Tibial nerve (tissue), 4 donors: ENCODE measurements around the gene CLEC16A. TPM values are rescaled to one million over a fixed set of nuclear protein-coding genes. Genes with fewer than 3 reads are reported as not detected.

ENCODE experiments used
- DNase-seq, 2 donors: peaks; one replicate each; pipeline ENCODE4 v3.0.0-alpha.2; 2019; ENCODE audit warnings: low spot score in 2 of 2
- H3K27ac ChIP-seq, 4 donors: fragments of 200-600 bp; sonication (generic) in 3 of 4; one replicate each; pipeline ENCODE4 v1.5.1; 2017 to 2019; ENCODE audit warnings: mild to moderate bottlenecking in 1 of 4
- H3K27me3 ChIP-seq, 2 donors: fragments of 200-600 bp; sonication (generic) in 1 of 2; one replicate each; pipeline versions ENCODE4 v1.5.1 to v1.6.0; 2017 to 2019
- H3K36me3 ChIP-seq, 3 donors: fragments of 200-600 bp; sonication (generic); one replicate each; pipeline ENCODE4 v1.5.1; 2018 to 2019
- H3K4me1 ChIP-seq, 4 donors: fragments of 200-600 bp; sonication (generic) in 3 of 4; one replicate each; pipeline ENCODE4 v1.5.1; 2017 to 2019
- H3K4me3 ChIP-seq, 4 donors: fragments of 200-600 bp; sonication (generic) in 3 of 4; one replicate each; pipeline ENCODE4 v1.5.1; 2017 to 2019; ENCODE audit warnings: mild to moderate bottlenecking in 1 of 4, moderate library complexity in 1 of 4
- H3K9me3 ChIP-seq, 4 donors: fragments of 200-600 bp; sonication (generic) in 3 of 4; one replicate each; pipeline ENCODE4 v1.5.1; 2017 to 2019
- EP300 ChIP-seq, 2 donors: sonication (generic); formaldehyde crosslinking; IDR thresholded peaks; one replicate each; pipeline ENCODE4 v1.6.1; 2017; ENCODE audit warnings: antibody characterized with exemption in 2 of 2, mild to moderate bottlenecking in 1 of 2
- POLR2A ChIP-seq, 2 donors: fragments of 450-650 bp; IDR thresholded peaks; one replicate each; pipeline ENCODE4 v1.6.1; 2017; ENCODE audit warnings: antibody characterized with exemption in 2 of 2, mild to moderate bottlenecking in 2 of 2, moderate library complexity in 2 of 2
- WGBS, 2 donors: methylation state at CpG; one replicate each; pipeline ENCODE4 v1.1.5; 2018; 5-methylcytosine and 5-hydroxymethylcytosine counted together
- total RNA-seq, 4 donors: library from RNA; depleted of rRNA; stranded (reverse); fragments of >200 nt; gene quantifications; one replicate each; pipeline ENCODE4 v1.1.0, GENCODE V29; 2016
- TF ChIP-seq, protein P1 (sequence below), 5 experiments: fragments of 200-600 bp in 3 of 5; fragments of 450-650 bp in 2 of 5; sonication (generic) in 3 of 5; IDR thresholded peaks; one replicate each; pipeline ENCODE4 v1.5.1; 2016 to 2019; ENCODE audit warnings: antibody characterized with exemption in 5 of 5, mild to moderate bottlenecking in 3 of 5, moderate library complexity in 2 of 5

The CLEC16A gene
- total RNA-seq, 4 donors from 2014 or later: 37.4 to 70.2 (median 55.2) TPM

DNA sequence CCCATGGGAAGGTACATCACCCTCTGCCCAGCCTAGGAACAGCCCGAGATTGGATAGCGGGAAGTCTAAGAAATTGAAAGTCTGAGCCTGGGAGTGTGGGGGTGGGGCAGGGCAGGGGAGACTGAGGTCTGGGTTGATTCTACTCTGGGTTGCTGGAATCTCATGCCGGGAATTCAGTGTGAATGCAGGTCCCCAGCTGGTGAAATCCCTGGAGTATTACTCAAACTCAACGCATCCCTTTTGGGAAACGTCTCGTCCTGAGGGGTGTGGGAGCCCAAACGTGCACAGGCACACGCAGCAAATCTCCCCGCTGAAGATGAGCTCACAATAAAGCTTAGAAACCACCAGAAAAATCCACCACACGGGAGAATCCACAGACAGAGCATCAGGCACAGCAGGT, 256.2 kb downstream of the CLEC16A start:
- no peaks in the 10 kb centered on the region for H3K27me3 ChIP-seq
- no peak for DNase-seq
- H3K27ac ChIP-seq: no peak overlapping the region
- H3K9me3 ChIP-seq: no peaks in the 10 kb centered on the region
- peaks cover 0 to 9% (median 0%) of the 10 kb centered on the region in 3 donors for H3K36me3 ChIP-seq
- H3K4me3 ChIP-seq: no peak overlapping the region
- WGBS, 2 donors: 73 to 79% methylated on average over 10 of the region's 10 CpGs
- TF ChIP-seq POLR2A (IDR thresholded peaks at IDR 0.05): no peak
- TF ChIP-seq, protein P1, sequence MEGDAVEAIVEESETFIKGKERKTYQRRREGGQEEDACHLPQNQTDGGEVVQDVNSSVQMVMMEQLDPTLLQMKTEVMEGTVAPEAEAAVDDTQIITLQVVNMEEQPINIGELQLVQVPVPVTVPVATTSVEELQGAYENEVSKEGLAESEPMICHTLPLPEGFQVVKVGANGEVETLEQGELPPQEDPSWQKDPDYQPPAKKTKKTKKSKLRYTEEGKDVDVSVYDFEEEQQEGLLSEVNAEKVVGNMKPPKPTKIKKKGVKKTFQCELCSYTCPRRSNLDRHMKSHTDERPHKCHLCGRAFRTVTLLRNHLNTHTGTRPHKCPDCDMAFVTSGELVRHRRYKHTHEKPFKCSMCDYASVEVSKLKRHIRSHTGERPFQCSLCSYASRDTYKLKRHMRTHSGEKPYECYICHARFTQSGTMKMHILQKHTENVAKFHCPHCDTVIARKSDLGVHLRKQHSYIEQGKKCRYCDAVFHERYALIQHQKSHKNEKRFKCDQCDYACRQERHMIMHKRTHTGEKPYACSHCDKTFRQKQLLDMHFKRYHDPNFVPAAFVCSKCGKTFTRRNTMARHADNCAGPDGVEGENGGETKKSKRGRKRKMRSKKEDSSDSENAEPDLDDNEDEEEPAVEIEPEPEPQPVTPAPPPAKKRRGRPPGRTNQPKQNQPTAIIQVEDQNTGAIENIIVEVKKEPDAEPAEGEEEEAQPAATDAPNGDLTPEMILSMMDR (IDR thresholded peaks at IDR 0.05): no peak
- no peak for TF ChIP-seq EP300 (IDR thresholded peaks at IDR 0.05)
- peaks cover 0 to 2% (median 0%) of the 10 kb centered on the region in 4 donors for H3K4me1 ChIP-seq

DNA sequence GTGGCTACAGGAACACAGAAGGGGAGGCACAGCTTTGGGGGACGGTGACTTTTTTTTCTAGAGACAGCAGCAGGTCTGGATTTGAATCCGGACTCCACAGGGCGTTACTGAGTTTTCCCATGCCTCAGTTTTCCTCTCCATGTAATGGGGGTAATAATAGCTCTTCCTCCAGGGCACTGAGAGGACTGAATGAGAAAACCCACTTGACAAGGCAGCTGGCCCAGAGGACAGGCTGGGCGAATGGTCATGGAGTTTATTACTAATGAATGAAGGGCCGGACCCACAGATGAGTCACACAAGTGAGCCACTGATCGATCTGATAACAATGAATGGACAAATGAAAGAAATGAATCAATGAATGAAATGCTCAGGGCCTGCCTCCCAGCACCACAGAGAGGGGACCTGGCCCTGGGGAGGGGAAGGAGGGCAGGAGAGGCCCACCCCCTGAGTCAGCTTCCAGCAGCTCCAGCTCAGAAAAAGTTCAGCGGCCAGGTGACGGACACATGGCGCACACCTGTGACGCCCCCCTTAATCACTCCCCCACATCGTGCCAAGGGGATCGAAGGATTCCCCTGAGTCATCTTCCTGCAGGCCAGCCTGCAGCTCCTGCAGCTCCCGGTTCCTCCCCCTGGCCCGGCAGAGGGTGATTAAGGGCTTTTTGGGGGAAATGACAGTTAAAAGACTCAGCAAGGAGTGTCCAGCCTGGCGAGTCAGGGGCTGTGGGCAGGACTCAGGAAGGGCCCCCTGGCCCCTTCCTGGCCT, 257.3 kb downstream of the CLEC16A start:
- 45 to 50% methylated on average over 15 of the region's 15 CpGs for WGBS, 2 donors
- Histone ChIP-seq H3K4me3 (no peak overlapping the region), H3K36me3 (no peaks in the 10 kb centered on the region), H3K27me3 (no peaks in the 10 kb centered on the region), H3K4me1 (peaks cover 0 to 12% (median 2%) of the 10 kb centered on the region in 4 donors), H3K9me3 (no peaks in the 10 kb centered on the region), H3K27ac (no peak overlapping the region)
- TF ChIP-seq EP300 (IDR thresholded peaks at IDR 0.05): no peak
- TF ChIP-seq POLR2A (IDR thresholded peaks at IDR 0.05): no peak
- TF ChIP-seq, protein P1 (IDR thresholded peaks at IDR 0.05): no peak
- DNase-seq: no peak

DNA sequence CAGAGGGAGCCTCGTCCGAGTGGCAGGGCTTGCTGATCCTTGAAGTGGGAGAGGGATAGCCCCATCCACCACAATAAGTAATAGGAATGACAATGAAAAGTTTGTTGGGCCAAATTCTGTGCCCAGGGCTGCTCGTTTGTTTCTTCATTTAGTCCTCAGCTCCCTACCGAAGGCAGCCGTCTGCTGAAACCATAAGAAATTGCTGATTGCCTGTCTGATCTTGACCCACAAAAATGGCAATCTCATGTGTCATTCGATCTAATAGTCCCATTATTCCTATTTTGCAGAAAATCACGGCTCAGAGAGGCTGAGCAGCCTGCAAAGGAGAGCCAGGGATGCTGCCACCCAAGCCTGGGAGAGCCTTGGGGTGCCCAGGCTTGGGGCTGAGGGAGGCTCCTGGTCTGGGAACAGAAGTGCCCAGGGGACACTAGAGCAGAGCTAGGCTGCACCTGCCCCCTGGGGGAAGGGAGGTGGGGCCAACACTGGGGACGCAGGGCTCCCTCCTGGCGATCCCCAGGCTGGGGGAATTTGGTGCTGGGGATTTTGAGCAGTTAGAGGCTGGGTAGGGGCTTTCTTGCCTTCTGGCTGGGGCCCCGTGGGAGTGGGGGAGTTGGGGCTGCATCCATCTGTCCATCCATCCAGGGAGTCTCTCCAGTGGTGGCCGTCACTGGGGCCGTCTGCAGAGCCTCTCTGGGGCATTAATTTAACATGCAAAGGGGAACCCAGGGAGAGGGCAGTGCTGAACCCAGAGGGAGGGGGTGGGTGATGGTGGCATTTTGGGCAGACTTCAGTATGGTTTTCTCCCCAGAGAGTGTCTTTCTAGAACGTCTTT, 258.1 kb downstream of the CLEC16A start:
- Histone ChIP-seq H3K36me3 (no peaks in the 10 kb centered on the region), H3K27me3 (no peaks in the 10 kb centered on the region), H3K9me3 (peaks cover 0 to 5% (median 0%) of the 10 kb centered on the region in 4 donors), H3K4me1 (peaks cover 0 to 12% (median 2%) of the 10 kb centered on the region in 4 donors), H3K27ac (no peak overlapping the region), H3K4me3 (no peak overlapping the region)
- no peak for DNase-seq
- WGBS, 2 donors: 38 to 40% methylated on average over 10 to 12 of the region's 13 CpGs
- TF ChIP-seq EP300 (IDR thresholded peaks at IDR 0.05) (no peak), POLR2A (IDR thresholded peaks at IDR 0.05) (no peak)
- TF ChIP-seq, protein P1 (IDR thresholded peaks at IDR 0.05): no peak

DNA sequence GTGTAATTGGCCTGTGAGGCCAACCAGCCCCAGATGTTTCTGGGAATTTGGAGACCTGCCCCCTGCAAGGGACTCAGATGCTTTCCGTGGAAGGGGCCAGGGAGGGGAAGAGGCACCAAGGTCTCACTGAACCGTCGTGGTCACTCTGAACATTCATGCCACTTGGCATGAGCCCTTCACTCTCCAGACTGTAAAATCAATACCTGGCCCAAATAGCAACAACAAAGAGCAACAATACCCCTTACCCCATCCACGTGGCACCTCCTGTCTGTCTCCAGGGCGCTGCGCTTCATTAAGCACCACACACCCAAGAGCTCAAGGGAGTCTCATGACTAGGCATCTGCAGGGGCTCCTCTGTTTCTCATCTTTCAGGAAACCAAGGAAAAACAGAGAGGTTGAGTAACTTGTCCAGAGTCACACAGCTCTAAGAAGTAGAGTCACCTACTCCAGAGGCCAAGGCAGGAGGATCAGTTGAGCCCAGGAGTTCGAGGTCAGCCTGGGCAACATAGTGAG, 258.8 kb downstream of the CLEC16A start:
- no peak for DNase-seq
- Histone ChIP-seq H3K27ac (no peak overlapping the region), H3K4me3 (no peak overlapping the region), H3K9me3 (peaks cover 0 to 11% (median 0%) of the 10 kb centered on the region in 4 donors), H3K4me1 (peaks cover 0 to 12% (median 2%) of the 10 kb centered on the region in 4 donors), H3K36me3 (no peaks in the 10 kb centered on the region), H3K27me3 (no peaks in the 10 kb centered on the region)
- 63 to 72% methylated on average over 7 of the region's 7 CpGs for WGBS, 2 donors
- TF ChIP-seq POLR2A (IDR thresholded peaks at IDR 0.05) (no peak), EP300 (IDR thresholded peaks at IDR 0.05) (no peak)
- TF ChIP-seq, protein P1 (IDR thresholded peaks at IDR 0.05): no peak
